BE2C (cell line): ENCODE measurements around the gene RCAN2.

Source experiments
- DNase-seq: peaks from one replicate; pipeline ENCODE4 v3.0.0-alpha.2; 2020
- H3K27me3 ChIP-seq: fragments of 250-450 bp; sonication (Bioruptor Pico); 2 replicates; pipeline ENCODE4 v1.5.1; 2020; ENCODE audit warnings: mild to moderate bottlenecking
- H3K36me3 ChIP-seq: fragments of 250-450 bp; sonication (Bioruptor Pico); 2 replicates; pipeline ENCODE4 v1.5.1; 2020; ENCODE audit warnings: mild to moderate bottlenecking
- H3K4me1 ChIP-seq: fragments of 250-450 bp; sonication (Bioruptor Pico); 2 replicates; pipeline ENCODE4 v1.5.1; 2020
- H3K4me3 ChIP-seq: 2 replicates; pipeline ENCODE4 v1.5.1; 2011; ENCODE audit warnings: low read depth, low read length
- H3K9me3 ChIP-seq: fragments of 250-450 bp; sonication (Bioruptor Pico); 2 replicates; pipeline ENCODE4 v1.5.1; 2020
- CTCF ChIP-seq: IDR thresholded peaks from 2 replicates; pipeline ENCODE4 v1.5.1; 2012; ENCODE audit warnings: mild to moderate bottlenecking, low read depth, low read length

The RCAN2 gene

GRCh38 chr6:46438245-46438644, 53.0 kb downstream of the RCAN2 start:
- TF ChIP-seq CTCF, result no peak
- Histone ChIP-seq H3K27me3 (no peaks in the 10 kb centered on the region), H3K9me3 (no peaks in the 10 kb centered on the region), H3K4me1 (no peaks in the 10 kb centered on the region), H3K36me3 (no peaks in the 10 kb centered on the region), H3K4me3 (no peak overlapping the region)
- DNase-seq, result no peak

GRCh38 chr6:46437671-46438221, 53.5 kb downstream of the RCAN2 start:
- DNase-seq, result no peak
- Histone ChIP-seq H3K4me1 (no peaks in the 10 kb centered on the region), H3K4me3 (no peak overlapping the region), H3K9me3 (no peaks in the 10 kb centered on the region), H3K36me3 (no peaks in the 10 kb centered on the region), H3K27me3 (no peaks in the 10 kb centered on the region)
- no peak for TF ChIP-seq CTCF

- Histone ChIP-seq H3K4me1 (no peaks in the 10 kb centered on the region), H3K9me3 (no peaks in the 10 kb centered on the region), H3K36me3 (no peaks in the 10 kb centered on the region), H3K27me3 (no peaks in the 10 kb centered on the region), H3K4me3 (no peak overlapping the region)
- DNase-seq, result no peak
- no peak for TF ChIP-seq CTCF
Observed at GRCh38 chr6:46422619-46423018, 68.6 kb downstream of the RCAN2 start.

GRCh38 chr6:46421939-46422338, 69.3 kb downstream of the RCAN2 start:
- no peak for TF ChIP-seq CTCF
- no peaks in the 10 kb centered on the region for H3K9me3 ChIP-seq
- no peaks in the 10 kb centered on the region for H3K36me3 ChIP-seq
- H3K27me3 ChIP-seq, result no peaks in the 10 kb centered on the region
- no peak for DNase-seq
- H3K4me3 ChIP-seq, result no peak overlapping the region
- H3K4me1 ChIP-seq, result no peaks in the 10 kb centered on the region

GRCh38 chr6:46420921-46421638, 70.2 kb downstream of the RCAN2 start:
- Histone ChIP-seq H3K4me1 (no peaks in the 10 kb centered on the region), H3K9me3 (no peaks in the 10 kb centered on the region), H3K27me3 (no peaks in the 10 kb centered on the region), H3K36me3 (no peaks in the 10 kb centered on the region), H3K4me3 (no peak overlapping the region)
- TF ChIP-seq CTCF, result no peak
- no peak for DNase-seq

- peak; percentile 29 for DNase-seq
- Histone ChIP-seq H3K27me3 (no peaks in the 10 kb centered on the region), H3K4me3 (no peak overlapping the region), H3K36me3 (no peaks in the 10 kb centered on the region), H3K4me1 (no peaks in the 10 kb centered on the region), H3K9me3 (no peaks in the 10 kb centered on the region)
- peak; percentile 70 for TF ChIP-seq CTCF
Observed at GRCh38 chr6:46419576-46420002, 71.7 kb downstream of the RCAN2 start.
